ENCODE data around the gene RPTOR.

Gene RPTOR

DNA sequence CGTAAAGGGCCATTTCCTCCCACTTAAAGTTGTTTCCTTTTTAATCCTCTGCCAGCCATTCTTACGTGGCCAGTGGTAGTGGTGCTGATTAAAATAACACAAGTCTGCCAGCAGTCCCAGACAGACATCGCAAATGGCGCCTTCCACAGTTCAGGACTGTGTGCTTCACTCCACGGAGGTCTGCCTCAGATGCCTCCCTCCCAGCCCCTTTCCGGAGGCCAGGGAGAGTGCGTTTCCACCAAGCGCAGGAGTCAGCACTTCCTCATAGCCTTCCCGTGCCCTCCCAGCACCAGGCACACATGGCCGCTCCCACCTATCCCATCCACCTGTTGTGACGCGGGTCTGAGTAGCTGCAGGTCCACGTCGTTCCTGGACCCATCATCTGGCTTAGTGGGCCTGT lies 205.6 kb downstream of the RPTOR start:
- TF ChIP-seq BACH2 (CRISPR knock-in tag; IDR thresholded peaks at IDR 0.05; ENCODE audit: borderline replicate concordance): no peak
- ATAC-seq: no peak

- ATAC-seq: no peak; the same call in 2 of the 3 replicates
- TF ChIP-seq CSRNP3 (CRISPR knock-in tag; IDR thresholded peaks at IDR 0.05): no peak
- TF ChIP-seq RARB (CRISPR knock-in tag; IDR thresholded peaks at IDR 0.05): no peak
- no peak for TF ChIP-seq TOX (CRISPR knock-in tag; IDR thresholded peaks at IDR 0.05; ENCODE audit: borderline replicate concordance)
- no peak for TF ChIP-seq PPARA (CRISPR knock-in tag; IDR thresholded peaks at IDR 0.05; ENCODE audit: borderline replicate concordance)
- TF ChIP-seq CSDC2 (CRISPR knock-in tag; IDR thresholded peaks at IDR 0.05): no peak
- TF ChIP-seq ZNF8 (CRISPR knock-in tag; IDR thresholded peaks at IDR 0.05): no peak
- TF ChIP-seq, protein P1, sequence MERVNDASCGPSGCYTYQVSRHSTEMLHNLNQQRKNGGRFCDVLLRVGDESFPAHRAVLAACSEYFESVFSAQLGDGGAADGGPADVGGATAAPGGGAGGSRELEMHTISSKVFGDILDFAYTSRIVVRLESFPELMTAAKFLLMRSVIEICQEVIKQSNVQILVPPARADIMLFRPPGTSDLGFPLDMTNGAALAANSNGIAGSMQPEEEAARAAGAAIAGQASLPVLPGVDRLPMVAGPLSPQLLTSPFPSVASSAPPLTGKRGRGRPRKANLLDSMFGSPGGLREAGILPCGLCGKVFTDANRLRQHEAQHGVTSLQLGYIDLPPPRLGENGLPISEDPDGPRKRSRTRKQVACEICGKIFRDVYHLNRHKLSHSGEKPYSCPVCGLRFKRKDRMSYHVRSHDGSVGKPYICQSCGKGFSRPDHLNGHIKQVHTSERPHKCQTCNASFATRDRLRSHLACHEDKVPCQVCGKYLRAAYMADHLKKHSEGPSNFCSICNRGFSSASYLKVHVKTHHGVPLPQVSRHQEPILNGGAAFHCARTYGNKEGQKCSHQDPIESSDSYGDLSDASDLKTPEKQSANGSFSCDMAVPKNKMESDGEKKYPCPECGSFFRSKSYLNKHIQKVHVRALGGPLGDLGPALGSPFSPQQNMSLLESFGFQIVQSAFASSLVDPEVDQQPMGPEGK (CRISPR knock-in tag; IDR thresholded peaks at IDR 0.05; ENCODE audit: borderline replicate concordance): no peak
- no peak for TF ChIP-seq GLIS3 (CRISPR knock-in tag; IDR thresholded peaks at IDR 0.05)
- TF ChIP-seq, protein P2, sequence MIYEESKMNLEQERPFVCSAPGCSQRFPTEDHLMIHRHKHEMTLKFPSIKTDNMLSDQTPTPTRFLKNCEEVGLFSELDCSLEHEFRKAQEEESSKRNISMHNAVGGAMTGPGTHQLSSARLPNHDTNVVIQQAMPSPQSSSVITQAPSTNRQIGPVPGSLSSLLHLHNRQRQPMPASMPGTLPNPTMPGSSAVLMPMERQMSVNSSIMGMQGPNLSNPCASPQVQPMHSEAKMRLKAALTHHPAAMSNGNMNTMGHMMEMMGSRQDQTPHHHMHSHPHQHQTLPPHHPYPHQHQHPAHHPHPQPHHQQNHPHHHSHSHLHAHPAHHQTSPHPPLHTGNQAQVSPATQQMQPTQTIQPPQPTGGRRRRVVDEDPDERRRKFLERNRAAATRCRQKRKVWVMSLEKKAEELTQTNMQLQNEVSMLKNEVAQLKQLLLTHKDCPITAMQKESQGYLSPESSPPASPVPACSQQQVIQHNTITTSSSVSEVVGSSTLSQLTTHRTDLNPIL (CRISPR knock-in tag; IDR thresholded peaks at IDR 0.05; ENCODE audit: low read depth): no peak
- TF ChIP-seq ISL1 (CRISPR knock-in tag; IDR thresholded peaks at IDR 0.05): no peak
Measured at GRCh38 chr17:80751070-80751945, 206.7 kb downstream of the RPTOR start.

GRCh38 chr17:80751946-80752581 lies 207.4 kb downstream of the RPTOR start:
- peak; percentile 80 for ATAC-seq
- TF ChIP-seq ZNF565 (CRISPR knock-in tag; conservative IDR thresholded peaks at IDR 0.05; ENCODE audit: low read depth): no peak
- no peak for TF ChIP-seq ZNF8 (CRISPR knock-in tag; IDR thresholded peaks at IDR 0.05)
- no peak for TF ChIP-seq OSR1 (CRISPR knock-in tag; IDR thresholded peaks at IDR 0.05)
- TF ChIP-seq, protein P2 (CRISPR knock-in tag; IDR thresholded peaks at IDR 0.05; ENCODE audit: low read depth): no peak
- no peak for TF ChIP-seq RARB (CRISPR knock-in tag; IDR thresholded peaks at IDR 0.05)
- no peak for TF ChIP-seq TOX (CRISPR knock-in tag; IDR thresholded peaks at IDR 0.05; ENCODE audit: borderline replicate concordance)
- TF ChIP-seq TCF4 (CRISPR knock-in tag; IDR thresholded peaks at IDR 0.05; ENCODE audit: borderline replicate concordance): no peak
- no peak for TF ChIP-seq GLIS3 (CRISPR knock-in tag; IDR thresholded peaks at IDR 0.05)
- no peak for TF ChIP-seq ZFP30 (CRISPR knock-in tag; IDR thresholded peaks at IDR 0.05)
- TF ChIP-seq, protein P1 (CRISPR knock-in tag; IDR thresholded peaks at IDR 0.05; ENCODE audit: borderline replicate concordance): no peak
- no peak for TF ChIP-seq ZFP3 (CRISPR knock-in tag; IDR thresholded peaks at IDR 0.05)
- TF ChIP-seq TSHZ2 (CRISPR knock-in tag; IDR thresholded peaks at IDR 0.05): no peak
- TF ChIP-seq PPARA (CRISPR knock-in tag; IDR thresholded peaks at IDR 0.05; ENCODE audit: borderline replicate concordance): no peak

All from SK-N-SH treated with all-trans-retinoic acid at 6 μM for 48 hours (cell line).